D721Med (cell line): ENCODE measurements around the gene CDH13.

Experiments used
- DNase-seq: peaks from one replicate; pipeline ENCODE4 v3.0.0; 2011; ENCODE audit warnings: low spot score; ENCODE audit not compliant: insufficient read length
- FAIRE-seq: peaks from 2 replicates; lab custom pipeline; 2011; peaks lifted over from hg19 to GRCh38; lab: Jason Lieb, UNC
- TF ChIP-seq, protein P1 (sequence below): IDR thresholded peaks from 2 replicates; pipeline ENCODE4 v1.5.1; 2012; ENCODE audit warnings: mild to moderate bottlenecking, control low read depth; ENCODE audit not compliant: insufficient read depth; ENCODE audit errors: missing control alignments

CDH13 gene

DNA sequence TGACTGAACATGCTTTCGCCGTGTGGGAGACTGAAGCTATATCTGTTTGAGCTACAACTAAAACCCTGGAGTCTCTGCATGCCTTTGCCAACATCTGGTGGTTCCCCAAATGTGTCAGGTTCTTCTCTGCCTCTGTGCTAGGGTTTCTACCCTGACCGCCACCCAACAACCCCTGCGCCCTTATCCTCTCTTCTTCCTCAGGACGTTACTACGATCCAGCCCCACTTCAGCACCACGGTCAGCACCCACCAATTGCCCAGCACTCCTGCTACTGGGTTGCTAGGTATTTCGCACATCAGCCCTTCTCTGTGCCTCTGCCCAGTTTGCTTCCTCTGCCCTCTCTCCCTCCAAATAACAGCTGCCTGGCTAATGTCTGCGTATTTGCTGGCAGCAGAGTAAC, 1074.7 kb downstream of the CDH13 start:
- no peak for FAIRE-seq
- TF ChIP-seq, protein P1, sequence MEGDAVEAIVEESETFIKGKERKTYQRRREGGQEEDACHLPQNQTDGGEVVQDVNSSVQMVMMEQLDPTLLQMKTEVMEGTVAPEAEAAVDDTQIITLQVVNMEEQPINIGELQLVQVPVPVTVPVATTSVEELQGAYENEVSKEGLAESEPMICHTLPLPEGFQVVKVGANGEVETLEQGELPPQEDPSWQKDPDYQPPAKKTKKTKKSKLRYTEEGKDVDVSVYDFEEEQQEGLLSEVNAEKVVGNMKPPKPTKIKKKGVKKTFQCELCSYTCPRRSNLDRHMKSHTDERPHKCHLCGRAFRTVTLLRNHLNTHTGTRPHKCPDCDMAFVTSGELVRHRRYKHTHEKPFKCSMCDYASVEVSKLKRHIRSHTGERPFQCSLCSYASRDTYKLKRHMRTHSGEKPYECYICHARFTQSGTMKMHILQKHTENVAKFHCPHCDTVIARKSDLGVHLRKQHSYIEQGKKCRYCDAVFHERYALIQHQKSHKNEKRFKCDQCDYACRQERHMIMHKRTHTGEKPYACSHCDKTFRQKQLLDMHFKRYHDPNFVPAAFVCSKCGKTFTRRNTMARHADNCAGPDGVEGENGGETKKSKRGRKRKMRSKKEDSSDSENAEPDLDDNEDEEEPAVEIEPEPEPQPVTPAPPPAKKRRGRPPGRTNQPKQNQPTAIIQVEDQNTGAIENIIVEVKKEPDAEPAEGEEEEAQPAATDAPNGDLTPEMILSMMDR: no peak

DNA sequence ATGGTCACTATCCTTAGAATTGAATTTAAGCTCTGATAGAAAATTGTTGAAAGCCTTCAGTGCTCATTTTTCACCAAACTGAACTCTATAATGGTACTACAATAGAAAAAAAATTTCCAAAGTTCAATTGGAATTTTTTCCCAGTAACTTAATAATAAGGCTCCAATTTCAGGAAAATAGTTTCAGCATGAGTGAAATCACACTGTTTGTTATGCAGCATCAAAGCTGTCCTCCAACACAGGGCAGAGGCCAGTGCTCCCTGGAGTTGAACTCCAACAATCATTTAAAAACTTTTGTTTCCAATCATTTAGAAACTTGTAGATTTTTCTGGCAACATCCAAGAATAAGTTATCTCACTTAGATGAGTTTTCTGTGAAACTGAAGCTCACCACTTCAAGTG, 1077.9 kb downstream of the CDH13 start:
- FAIRE-seq (no peak), DNase-seq (no peak)
- TF ChIP-seq, protein P1: no peak

More for the DNA sequence above, 1074.7 kb downstream of the CDH13 start:
- no peak for DNase-seq

DNA sequence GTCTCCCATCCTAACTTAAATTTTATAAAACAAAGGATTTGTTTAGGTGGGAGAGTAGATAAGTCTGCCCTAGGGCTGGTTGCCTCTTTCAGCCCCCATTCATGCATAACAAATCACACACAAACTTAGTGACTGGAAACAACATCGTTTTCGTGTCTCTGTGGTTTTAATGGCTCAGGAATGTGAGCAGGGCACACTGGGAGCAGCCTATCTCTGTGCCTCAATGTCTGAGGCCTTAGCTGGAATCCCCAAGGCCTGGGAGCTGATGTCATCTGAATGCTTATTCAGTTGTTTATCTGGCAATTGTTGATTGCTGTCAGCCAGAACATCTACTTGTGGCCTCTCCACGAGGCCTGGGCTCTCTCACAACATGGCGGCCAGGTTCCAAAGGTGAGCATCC, 1079.1 kb downstream of the CDH13 start:
- DNase-seq (no peak), FAIRE-seq (no peak)
- TF ChIP-seq, protein P1: no peak

DNA sequence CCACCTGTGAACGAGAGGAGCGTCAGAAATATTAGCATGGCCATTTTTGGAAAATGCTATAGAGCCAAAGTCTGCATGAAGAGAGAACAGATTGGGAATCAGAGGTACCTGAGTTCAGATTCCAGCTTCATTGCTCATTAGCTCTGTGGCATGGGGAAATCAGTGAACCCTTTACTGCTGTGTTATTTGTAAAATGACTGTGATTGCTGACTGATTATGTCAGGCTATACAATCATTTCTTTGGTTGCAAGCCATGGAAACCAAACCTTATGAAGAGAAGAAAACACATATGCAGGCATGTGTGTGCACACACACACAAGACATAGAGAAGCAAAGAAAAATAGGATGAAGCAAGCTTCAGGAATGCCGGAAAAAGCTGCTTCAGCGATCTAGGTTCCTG, 1079.6 kb downstream of the CDH13 start:
- FAIRE-seq (no peak), DNase-seq (no peak)
- TF ChIP-seq, protein P1: no peak

DNA sequence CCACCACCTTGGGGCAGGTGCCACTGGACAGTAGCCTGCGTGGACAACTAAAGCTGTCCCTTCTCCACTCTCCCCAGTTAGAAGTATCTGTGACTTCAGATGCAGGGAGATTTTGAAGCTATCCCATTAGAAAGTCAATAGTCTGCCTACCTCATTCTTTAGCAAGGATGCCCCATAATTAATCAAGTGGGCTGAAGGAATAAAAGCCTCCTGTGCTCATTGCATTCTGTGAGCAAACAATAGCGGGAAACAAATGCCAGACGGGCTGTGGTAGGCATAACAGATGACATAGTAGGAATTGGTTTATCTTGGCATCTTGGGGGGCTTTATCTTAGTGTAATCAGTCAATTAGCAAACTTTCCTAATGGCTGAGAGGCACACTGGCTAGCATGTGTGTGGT, 1084.3 kb downstream of the CDH13 start:
- TF ChIP-seq, protein P1: no peak
- DNase-seq (no peak), FAIRE-seq (no peak)

DNA sequence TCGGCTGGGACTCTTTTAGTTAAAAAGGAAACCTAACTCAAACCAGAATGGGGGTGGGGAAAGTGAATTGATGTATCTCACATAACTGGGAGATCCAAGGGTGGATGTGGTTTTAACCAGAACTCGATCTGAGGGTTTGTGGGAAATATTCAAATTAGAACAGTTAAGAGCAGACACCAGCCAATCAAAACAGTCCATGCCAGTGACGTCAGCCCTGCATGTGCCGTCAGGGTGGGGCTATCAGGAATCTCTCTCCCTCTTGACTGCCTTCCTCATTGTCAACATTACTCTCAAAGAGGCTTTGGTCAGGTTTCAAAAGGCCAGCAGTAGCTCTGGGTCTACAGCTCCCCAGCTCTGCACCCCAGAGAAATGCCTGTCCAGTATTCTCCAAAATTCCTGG, 1086.8 kb downstream of the CDH13 start:
- no peak for DNase-seq
- TF ChIP-seq, protein P1: no peak
- no peak for FAIRE-seq

DNA sequence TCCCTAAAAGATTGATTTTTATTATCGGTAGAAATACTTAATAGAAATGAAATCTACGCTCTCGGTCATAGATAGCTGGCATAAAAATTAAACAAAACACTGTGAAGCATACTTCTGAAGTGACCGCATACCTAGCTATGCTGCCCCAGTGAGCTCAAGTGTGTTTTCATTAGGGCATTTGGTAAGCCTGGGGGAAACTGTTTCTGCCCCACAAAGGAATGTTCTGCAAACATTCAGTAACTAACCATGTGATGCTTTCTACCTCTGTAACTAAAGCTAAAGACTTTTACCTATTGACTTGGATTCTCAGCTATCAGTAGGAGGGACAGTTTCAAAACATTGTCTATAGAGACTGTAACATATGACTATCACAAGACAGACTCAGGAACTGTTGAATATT, 1087.5 kb downstream of the CDH13 start:
- DNase-seq (no peak), FAIRE-seq (no peak)
- TF ChIP-seq, protein P1: no peak
